Kidney glomerular epithelial cell (primary cell): ENCODE measurements around the gene ATXN10.
"Not testable (repeated sequence)": the region's sequence is repeated elsewhere in the genome, so short reads cannot be mapped to it uniquely, and the experiment has no call there.

Experiments used
- DNase-seq: peaks from one replicate; lab custom pipeline; 2025; lab: John Stamatoyannopoulos, UW

Gene ATXN10

GRCh38 chr22:45678961-45679912 is 7.6 kb downstream of the ATXN10 start:
- DNase-seq, result no peak

- peak; percentile 57 for DNase-seq
These were observed 9.5 kb downstream of the ATXN10 start for GRCh38 chr22:45680932-45681700.

GRCh38 chr22:45682064-45682463 is 10.4 kb downstream of the ATXN10 start:
- DNase-seq, result no peak

- DNase-seq, result not testable (repeated sequence)
These were observed 11.1 kb downstream of the ATXN10 start for GRCh38 chr22:45682773-45683172.

GRCh38 chr22:45683248-45683647 is 11.6 kb downstream of the ATXN10 start:
- DNase-seq, result no peak

- no peak for DNase-seq
These were observed 12.0 kb downstream of the ATXN10 start for GRCh38 chr22:45683680-45684079.

GRCh38 chr22:45684169-45684568 is 12.5 kb downstream of the ATXN10 start:
- no peak for DNase-seq

- DNase-seq, result no peak
These were observed 13.3 kb downstream of the ATXN10 start for GRCh38 chr22:45684752-45685574.

- DNase-seq, result no peak
These were observed 14.4 kb downstream of the ATXN10 start for GRCh38 chr22:45686004-45686403.

- DNase-seq, result no peak
These were observed 15.2 kb downstream of the ATXN10 start for GRCh38 chr22:45686836-45687235.

GRCh38 chr22:45688600-45689080 is 17.0 kb downstream of the ATXN10 start:
- DNase-seq, result peak; percentile 86

GRCh38 chr22:45689211-45689610 is 17.6 kb downstream of the ATXN10 start:
- no peak for DNase-seq

GRCh38 chr22:45690008-45690407 is 18.4 kb downstream of the ATXN10 start:
- DNase-seq, result no peak

GRCh38 chr22:45692549-45692948 is 20.9 kb downstream of the ATXN10 start:
- peak; percentile 24 for DNase-seq

GRCh38 chr22:45693835-45694234 is 22.2 kb downstream of the ATXN10 start:
- DNase-seq, result no peak

GRCh38 chr22:45696227-45696626 is 24.6 kb downstream of the ATXN10 start:
- DNase-seq, result no peak

- DNase-seq, result no peak
These were observed 26.5 kb downstream of the ATXN10 start for GRCh38 chr22:45698094-45698493.

GRCh38 chr22:45702981-45703380 is 31.3 kb downstream of the ATXN10 start:
- no peak for DNase-seq

GRCh38 chr22:45703758-45704157 is 32.1 kb downstream of the ATXN10 start:
- no peak for DNase-seq

GRCh38 chr22:45704648-45705047 is 33.0 kb downstream of the ATXN10 start:
- DNase-seq, result no peak

GRCh38 chr22:45707605-45708004 is 36.0 kb downstream of the ATXN10 start:
- DNase-seq, result no peak

GRCh38 chr22:45708145-45708544 is 36.5 kb downstream of the ATXN10 start:
- DNase-seq, result no peak
